Activated T-helper 1 cell treated with anti-CD3 and anti-CD28 coated beads, Interleukin-2, amount 50 U/mL, for 16 hours (primary cell): ENCODE data around the gene DSTYK.
"Not testable (repeated sequence)": the region's sequence is repeated elsewhere in the genome, so short reads cannot be mapped to it uniquely, and the experiment has no call there.

Experiments used
- DNase-seq, 2 donors: peaks; one replicate each; pipeline ENCODE4 v3.0.0-alpha.2; 2020; ENCODE audit warnings: low read depth in 1 of 2, low spot score in 1 of 2

DSTYK gene

GRCh38 chr1:205240569-205240968 lies 29.1 kb upstream of the DSTYK start:
- DNase-seq = no peak

- DNase-seq = no peak
Observed at GRCh38 chr1:205240118-205240517, 28.6 kb upstream of the DSTYK start.

- no peak for DNase-seq
Observed at GRCh38 chr1:205239078-205239477, 27.6 kb upstream of the DSTYK start.

- no peak for DNase-seq
Observed at GRCh38 chr1:205237526-205238484, 26.3 kb upstream of the DSTYK start.

- DNase-seq = no peak
Observed at GRCh38 chr1:205236951-205237475, 25.5 kb upstream of the DSTYK start.

- no peak for DNase-seq
Observed at GRCh38 chr1:205236526-205236925, 25.0 kb upstream of the DSTYK start.

GRCh38 chr1:205235951-205236350 lies 24.4 kb upstream of the DSTYK start:
- DNase-seq = no peak

- not testable (repeated sequence) for DNase-seq
Observed at GRCh38 chr1:205233986-205234385, 22.5 kb upstream of the DSTYK start.

- DNase-seq = no peak
Observed at GRCh38 chr1:205232945-205233397, 21.5 kb upstream of the DSTYK start.

GRCh38 chr1:205232127-205232820 lies 20.8 kb upstream of the DSTYK start:
- DNase-seq = no peak

GRCh38 chr1:205230982-205231381 lies 19.5 kb upstream of the DSTYK start:
- DNase-seq = no peak

- no peak for DNase-seq
Observed at GRCh38 chr1:205229916-205230700, 18.6 kb upstream of the DSTYK start.

GRCh38 chr1:205229399-205229871 lies 17.9 kb upstream of the DSTYK start:
- DNase-seq = peak; percentile 37 to 49

- DNase-seq = no peak
Observed at GRCh38 chr1:205228093-205228521, 16.6 kb upstream of the DSTYK start.

- DNase-seq = peak; percentile 46 to 62
Observed at GRCh38 chr1:205227584-205228013, 16.1 kb upstream of the DSTYK start, which contains the start of gene TMCC2. TSS of gene TMCC2 (plus strand) at chr1:205227946. CDS start at chr1:205228565, 619 bp downstream.

- DNase-seq = no peak
Observed at GRCh38 chr1:205226868-205227583, 15.5 kb upstream of the DSTYK start.

GRCh38 chr1:205225901-205226765 lies 14.6 kb upstream of the DSTYK start:
- no peak for DNase-seq

- DNase-seq = no peak
Observed at GRCh38 chr1:205224736-205225135, 13.2 kb upstream of the DSTYK start.

- no peak for DNase-seq
Observed at GRCh38 chr1:205220421-205220820, 8.9 kb upstream of the DSTYK start.
